Caco-2 (cell line): Measurements from ENCODE around the gene CDC42BPA. TPM values are rescaled to one million over a fixed set of nuclear protein-coding genes. Genes with fewer than 3 reads are reported as not detected.

Source experiments
- BruUV-seq: library from RNA; stranded (reverse); fragments of 400-500 nt; replicated peaks from 2 replicates; lab custom pipeline; 2021; lab: Mats Ljungman, UMichigan
- CTCF ChIA-PET: fragments of 300-600 bp; sonication (Branson Sonifier 250); formaldehyde crosslinking; loops from one replicate; lab custom pipeline; 2022; ENCODE audit warnings: antibody characterized with exemption; lab: Charles Lee
- POLR2A ChIA-PET: fragments of 300-600 bp; sonication (Branson Sonifier 250); formaldehyde crosslinking; loops from one replicate; lab custom pipeline; 2022; ENCODE audit warnings: antibody characterized with exemption; lab: Charles Lee
- DNase-seq, 2 experiments: peaks; one replicate each; pipeline versions ENCODE4 v3.0.0 to v3.0.0-alpha.2; 2020 to 2022
- H3K27me3 ChIP-seq: replicated peaks from 2 replicates; pipeline ENCODE4 v1.6.0; 2011; ENCODE audit warnings: low read length; ENCODE audit not compliant: control insufficient read depth, insufficient read depth
- H3K36me3 ChIP-seq: 2 replicates; pipeline ENCODE4 v1.5.1; 2011; ENCODE audit warnings: low read length; ENCODE audit not compliant: control insufficient read depth, insufficient read depth
- H3K4me1 ChIP-seq: fragments of 250-450 bp; sonication (Bioruptor Pico); 2 replicates; pipeline ENCODE4 v1.5.1; 2020; ENCODE audit warnings: mild to moderate bottlenecking
- H3K4me3 ChIP-seq: 2 replicates; pipeline ENCODE4 v1.5.1; 2011; ENCODE audit warnings: low read depth, mild to moderate bottlenecking, control low read depth, low read length
- H3K9me3 ChIP-seq: fragments of 250-450 bp; sonication (Bioruptor Pico); 2 replicates; pipeline ENCODE4 v1.5.1; 2020; ENCODE audit warnings: mild to moderate bottlenecking, moderate library complexity
- H3K27ac Mint-ChIP-seq: one replicate; pipeline ENCODE4 v1.8.0; 2022; ENCODE audit warnings: mixed read lengths; ENCODE audit not compliant: unreplicated experiment
- H3K27me3 Mint-ChIP-seq: one replicate; pipeline ENCODE4 v1.8.0; 2022; ENCODE audit warnings: mixed read lengths; ENCODE audit not compliant: insufficient read depth, unreplicated experiment
- H3K36me3 Mint-ChIP-seq: one replicate; pipeline ENCODE4 v1.8.0; 2022; ENCODE audit warnings: mild to moderate bottlenecking, mixed read lengths; ENCODE audit not compliant: insufficient read depth, unreplicated experiment
- H3K4me1 Mint-ChIP-seq: one replicate; pipeline ENCODE4 v1.8.0; 2022; ENCODE audit warnings: low read depth, mixed read lengths; ENCODE audit not compliant: unreplicated experiment
- H3K4me3 Mint-ChIP-seq: one replicate; pipeline ENCODE4 v1.8.0; 2022; ENCODE audit warnings: mild to moderate bottlenecking, moderate library complexity, mixed read lengths; ENCODE audit not compliant: unreplicated experiment
- H3K9me3 Mint-ChIP-seq: one replicate; pipeline ENCODE4 v1.8.0; 2022; ENCODE audit warnings: mixed read lengths; ENCODE audit not compliant: unreplicated experiment
- CTCF ChIP-seq, 2 experiments: fragments of 200-600 bp in 1 of 2; IDR thresholded peaks; 1 replicate in 1 of 2; 2 replicates in 1 of 2; pipeline versions ENCODE4 v1.5.1 to v1.8.0; 2011 to 2022; ENCODE audit warnings: antibody characterized with exemption in 1 of 2, control low read depth in 1 of 2, inconsistent platforms in 1 of 2, low read depth in 1 of 2, low read length in 1 of 2, mild to moderate bottlenecking in 1 of 2, moderate library complexity in 1 of 2; ENCODE audit not compliant: insufficient read depth in 1 of 2, severe bottlenecking in 1 of 2, unreplicated experiment in 1 of 2
- intact Hi-C: fragments of 100-400 bp; cut with micrococcal nuclease; formaldehyde crosslinking; loops from one replicate; pipeline ENCODE4 v1.10.0; 2022; ENCODE audit not compliant: unreplicated experiment
- total RNA-seq: library from RNA; stranded (reverse); gene quantifications from 2 replicates; pipeline ENCODE4 v1.2.3, GENCODE V29; 2022

CDC42BPA gene
- total RNA-seq, 1 experiment from 2014 or later = 38.3 TPM

- ChIA-PET POLR2A (no interaction called here), CTCF (no interaction called here)
- intact Hi-C loops = no loop called here
- no peaks in the 10 kb centered on the region for H3K27me3 Mint-ChIP-seq
- peaks cover 8% of the 10 kb centered on the region for H3K4me1 ChIP-seq
- H3K27me3 ChIP-seq = no peaks in the 10 kb centered on the region
- no peak overlapping the region for H3K4me3 ChIP-seq
- H3K4me1 Mint-ChIP-seq = peaks cover 13% of the 10 kb centered on the region
- H3K9me3 Mint-ChIP-seq = no peaks in the 10 kb centered on the region
- H3K27ac Mint-ChIP-seq = no peak overlapping the region
- BruUV-seq = TSS peak; percentile 5
- no peak overlapping the region for H3K4me3 Mint-ChIP-seq
- H3K36me3 ChIP-seq = no peaks in the 10 kb centered on the region; the same call in 1 of the 2 replicates
- no peak for DNase-seq
- peaks cover 21% of the 10 kb centered on the region for H3K36me3 Mint-ChIP-seq
- TF ChIP-seq CTCF (IDR thresholded peaks at IDR 0.05; ENCODE audit: insufficient read depth in 1 of 2, low read depth in 1 of 2, low read length in 1 of 2, severe bottlenecking in 1 of 2, unreplicated experiment in 1 of 2) = no peak
- no peaks in the 10 kb centered on the region for H3K9me3 ChIP-seq
Observed at GRCh38 chr1:226993814-226994585, 324.3 kb downstream of the CDC42BPA start.

GRCh38 chr1:226991920-226992319 lies 326.4 kb downstream of the CDC42BPA start:
- BruUV-seq = no TSS peak
- no peaks in the 10 kb centered on the region for H3K27me3 Mint-ChIP-seq
- intact Hi-C loops = no loop called here
- ChIA-PET CTCF (no interaction called here), POLR2A (no interaction called here)
- no peaks in the 10 kb centered on the region for H3K27me3 ChIP-seq
- no peak overlapping the region for H3K4me3 Mint-ChIP-seq
- no peak overlapping the region for H3K4me3 ChIP-seq
- no peak overlapping the region for H3K27ac Mint-ChIP-seq
- peaks cover 13% of the 10 kb centered on the region for H3K4me1 Mint-ChIP-seq
- H3K36me3 Mint-ChIP-seq = peaks cover 23% of the 10 kb centered on the region
- no peaks in the 10 kb centered on the region for H3K9me3 ChIP-seq
- no peak for DNase-seq
- H3K4me1 ChIP-seq = peaks cover 8% of the 10 kb centered on the region
- no peaks in the 10 kb centered on the region; the same call in none of the 2 replicates for H3K36me3 ChIP-seq
- TF ChIP-seq CTCF (IDR thresholded peaks at IDR 0.05; ENCODE audit: insufficient read depth in 1 of 2, low read depth in 1 of 2, low read length in 1 of 2, severe bottlenecking in 1 of 2, unreplicated experiment in 1 of 2) = no peak
- no peaks in the 10 kb centered on the region for H3K9me3 Mint-ChIP-seq

GRCh38 chr1:226990133-226990716 lies 328.1 kb downstream of the CDC42BPA start:
- TF ChIP-seq CTCF (IDR thresholded peaks at IDR 0.05; ENCODE audit: insufficient read depth in 1 of 2, low read depth in 1 of 2, low read length in 1 of 2, severe bottlenecking in 1 of 2, unreplicated experiment in 1 of 2) = no peak
- no peaks in the 10 kb centered on the region for H3K9me3 ChIP-seq
- no peaks in the 10 kb centered on the region for H3K27me3 ChIP-seq
- ChIA-PET CTCF (no interaction called here), POLR2A (no interaction called here)
- H3K4me1 Mint-ChIP-seq = peaks cover 13% of the 10 kb centered on the region
- peak overlapping the region; percentile 18 for H3K27ac Mint-ChIP-seq
- H3K4me3 Mint-ChIP-seq = no peak overlapping the region
- peaks cover 1% of the 10 kb centered on the region for H3K36me3 ChIP-seq
- no TSS peak for BruUV-seq
- H3K9me3 Mint-ChIP-seq = no peaks in the 10 kb centered on the region
- no peak overlapping the region for H3K4me3 ChIP-seq
- no peak for DNase-seq
- H3K36me3 Mint-ChIP-seq = peaks cover 32% of the 10 kb centered on the region
- no peaks in the 10 kb centered on the region for H3K27me3 Mint-ChIP-seq
- intact Hi-C loops = loop anchor here (1.0 kb wide), 1 partner anchor 29 kb away; no protein-coding TSS in a partner anchor
- peaks cover 8% of the 10 kb centered on the region for H3K4me1 ChIP-seq
